Endothelial cell of umbilical vein (primary cell): ENCODE measurements around the gene TSPEAR. TPM values are rescaled to one million over a fixed set of nuclear protein-coding genes. Genes with fewer than 3 reads are reported as not detected.

Source experiments
- BruUV-seq: library from RNA; stranded (reverse); fragments of 400-500 nt; replicated peaks from 2 replicates; lab custom pipeline; 2021; lab: Mats Ljungman, UMichigan
- CTCF ChIA-PET: fragments of 300-600, 350-600 bp; sonication (Branson Sonifier 250); formaldehyde crosslinking; loops from one replicate; lab custom pipeline; 2021; ENCODE audit warnings: antibody characterized with exemption, inconsistent platforms; lab: Charles Lee
- POLR2A ChIA-PET: fragments of 300-600, 350-600 bp; sonication (Branson Sonifier 250); formaldehyde crosslinking; loops from one replicate; lab custom pipeline; 2021; ENCODE audit warnings: antibody characterized with exemption, inconsistent platforms; lab: Charles Lee
- DNase-seq: peaks from one replicate; pipeline ENCODE4 v3.0.0-alpha.2; 2011; ENCODE audit warnings: low read depth, low spot score
- FAIRE-seq: peaks from 2 replicates; lab custom pipeline; 2011; peaks lifted over from hg19 to GRCh38; lab: Jason Lieb, UNC
- H2AFZ ChIP-seq: 2 replicates; pipeline ENCODE4 v1.6.0; 2012; ENCODE audit warnings: low read depth, low read length, control low read depth, inconsistent platforms
- H3K27ac ChIP-seq: 2 replicates; pipeline ENCODE4 v1.5.1; 2011; ENCODE audit warnings: low read depth, mild to moderate bottlenecking, control low read depth, low read length, moderate library complexity; ENCODE audit not compliant: insufficient read depth
- H3K27me3 ChIP-seq, 2 experiments: 2 replicates each; pipeline versions ENCODE4 v1.6.0 to v1.6.1; 2011; ENCODE audit warnings: low read length in 2 of 2, mixed read lengths in 1 of 2; ENCODE audit not compliant: control insufficient read depth in 2 of 2, insufficient read depth in 2 of 2
- H3K36me3 ChIP-seq, 2 experiments: 2 replicates in 1 of 2; 3 replicates in 1 of 2; pipeline ENCODE4 v1.5.1; 2011; ENCODE audit warnings: low read length in 2 of 2, mild to moderate bottlenecking in 1 of 2, moderate library complexity in 1 of 2; ENCODE audit not compliant: control insufficient read depth in 2 of 2, insufficient read depth in 2 of 2; ENCODE audit errors: extremely low read depth in 1 of 2
- H3K4me1 ChIP-seq: 3 replicates; pipeline ENCODE4 v1.5.1; 2011; ENCODE audit warnings: mild to moderate bottlenecking, low read length; ENCODE audit not compliant: control insufficient read depth, insufficient read depth; ENCODE audit errors: extremely low read depth
- H3K4me2 ChIP-seq: 2 replicates; pipeline ENCODE4 v1.6.1; 2011; ENCODE audit warnings: low read length, control low read depth, mixed read lengths; ENCODE audit not compliant: insufficient read depth
- H3K4me3 ChIP-seq, 3 experiments: fragments of 200-600 bp in 1 of 3; sonication (generic), shearing (Covaris generic) in 1 of 3; replicated peaks in 1 of 3; 2 replicates each; pipeline ENCODE4 v1.5.1; 2011 to 2016; ENCODE audit warnings: control low read depth in 3 of 3, low read length in 3 of 3, mild to moderate bottlenecking in 2 of 3, inconsistent platforms in 1 of 3, low read depth in 1 of 3, moderate library complexity in 1 of 3; ENCODE audit not compliant: insufficient read depth in 1 of 3
- H3K79me2 ChIP-seq: 2 replicates; pipeline ENCODE4 v1.6.0; 2012; ENCODE audit warnings: low read length, inconsistent platforms; ENCODE audit not compliant: control insufficient read depth, insufficient read depth
- H3K9ac ChIP-seq: replicated peaks from 2 replicates; pipeline ENCODE3; 2011; ENCODE audit warnings: low read length, control low read depth; ENCODE audit not compliant: insufficient read depth; ENCODE audit errors: extremely low read depth
- H3K9me1 ChIP-seq: replicated peaks from 3 replicates; pipeline ENCODE4 v1.6.0; 2011; ENCODE audit warnings: mild to moderate bottlenecking, low read length; ENCODE audit not compliant: control insufficient read depth, insufficient read depth; ENCODE audit errors: extremely low read depth
- H3K9me3 ChIP-seq: replicated peaks from 2 replicates; pipeline ENCODE4 v1.5.1; 2012; ENCODE audit warnings: low read length, inconsistent platforms; ENCODE audit not compliant: control insufficient read depth, insufficient read depth
- H4K20me1 ChIP-seq: replicated peaks from 2 replicates; pipeline ENCODE3; 2011; ENCODE audit warnings: mild to moderate bottlenecking, low read length; ENCODE audit not compliant: control insufficient read depth, insufficient read depth; ENCODE audit errors: extremely low read depth
- CTCF ChIP-seq, 2 donors: IDR thresholded peaks; 1 replicate in 1 of 2; 2 replicates in 1 of 2; pipeline ENCODE4 v1.5.1; 2011; ENCODE audit warnings: low read length in 2 of 2, mild to moderate bottlenecking in 2 of 2, moderate library complexity in 2 of 2, control low read depth in 1 of 2, inconsistent platforms in 1 of 2, low read depth in 1 of 2; ENCODE audit not compliant: insufficient read depth in 1 of 2; ENCODE audit errors: extremely low read depth in 1 of 2
- EZH2 ChIP-seq: IDR thresholded peaks from 2 replicates; pipeline ENCODE4 v1.6.1; 2012; ENCODE audit warnings: borderline replicate concordance, low read depth, mild to moderate bottlenecking, moderate library complexity, low read length, inconsistent platforms; ENCODE audit not compliant: severe bottlenecking
- FOS ChIP-seq: IDR thresholded peaks from 2 replicates; pipeline ENCODE4 v1.6.1; 2011; ENCODE audit warnings: mild to moderate bottlenecking, low read length, moderate library complexity, borderline replicate concordance; ENCODE audit not compliant: insufficient read depth
- GATA2 ChIP-seq: IDR thresholded peaks from 2 replicates; pipeline ENCODE4 v1.7.0; 2011; ENCODE audit warnings: low read depth, mild to moderate bottlenecking, moderate library complexity, mixed read lengths, low read length; ENCODE audit not compliant: insufficient read length, insufficient read depth
- JUN ChIP-seq: IDR thresholded peaks from 2 replicates; pipeline ENCODE4 v1.6.1; 2011; ENCODE audit warnings: borderline replicate concordance, low read depth; ENCODE audit not compliant: insufficient read length, insufficient read depth
- MYC ChIP-seq: IDR thresholded peaks from one replicate; pipeline ENCODE4 v1.6.1; 2011; ENCODE audit warnings: mild to moderate bottlenecking, low read depth, low read length
- POLR2A ChIP-seq: IDR thresholded peaks from 2 replicates; pipeline ENCODE4 v1.6.1; 2012; ENCODE audit warnings: low read depth, mild to moderate bottlenecking, control low read depth, low read length
- POLR2AphosphoS5 ChIP-seq: IDR thresholded peaks from 2 replicates; pipeline ENCODE4 v1.6.1; 2012; ENCODE audit warnings: low read depth, mild to moderate bottlenecking, control low read depth, low read length, moderate library complexity; ENCODE audit not compliant: insufficient read depth
- dilution Hi-C: fragments of 300-500 bp; cut with MboI; formaldehyde crosslinking; loops from one replicate; pipeline ENCODE4 v1.15.0; 2019; ENCODE audit warnings: low sequenced_read_pairs; ENCODE audit not compliant: extremely low pct_ligation_motif_present
- intact Hi-C: fragments of 100-400 bp; cut with micrococcal nuclease; formaldehyde crosslinking; loops from one replicate; pipeline ENCODE4 v1.10.0; 2022
- polyA plus RNA-seq, 4 experiments: library from polyadenylated mRNA; depleted of rRNA in 3 of 4; stranded (reverse) in 3 of 4; unstranded in 1 of 4; fragments of >200 nt; gene quantifications; 2 replicates each; pipeline versions ENCODE4 v1.2.1 to v1.2.3, GENCODE V29; 2011 to 2012; ENCODE audit warnings: missing spikeins in 1 of 4
- total RNA-seq: library from RNA; stranded (reverse); gene quantifications from 2 replicates; pipeline ENCODE4 v1.2.3, GENCODE V29; 2021
- TF ChIP-seq, protein P1 (sequence below): IDR thresholded peaks from 2 replicates; pipeline ENCODE4 v1.6.1; 2011; ENCODE audit not compliant: insufficient read depth, insufficient read length

TSPEAR gene
- total and polyA plus RNA-seq, 2 donors (not counting 3 experiments of a cell fraction or from before 2014, with no cell fraction given), result 0.01 TPM; not detected in 1

- CTCF ChIA-PET, result interaction anchor here (3.6 kb wide), 1 partner anchor 55 kb away, joined by 17 read pairs; no protein-coding TSS in a partner anchor
- no peak for TF ChIP-seq MYC
- no peak for TF ChIP-seq JUN
- no peak for TF ChIP-seq POLR2A
- no peak for TF ChIP-seq EZH2
- no peak for TF ChIP-seq POLR2AphosphoS5
- TF ChIP-seq CTCF (IDR thresholded peaks at IDR 0.05; ENCODE audit: extremely low read depth in 1 of 2, insufficient read depth in 1 of 2, low read depth in 1 of 2, low read length in 2 of 2), result no peak
- TF ChIP-seq FOS, result no peak
- TF ChIP-seq, protein P1, sequence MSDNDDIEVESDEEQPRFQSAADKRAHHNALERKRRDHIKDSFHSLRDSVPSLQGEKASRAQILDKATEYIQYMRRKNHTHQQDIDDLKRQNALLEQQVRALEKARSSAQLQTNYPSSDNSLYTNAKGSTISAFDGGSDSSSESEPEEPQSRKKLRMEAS, result no peak
- no peak for TF ChIP-seq GATA2
Observed at GRCh38 chr21:44738621-44739020, 27.2 kb upstream of the TSPEAR start.

More at GRCh38 chr21:44738621-44739020, 27.2 kb upstream of the TSPEAR start:
- no TSS peak for BruUV-seq
- dilution Hi-C loops (no loop called here), intact Hi-C loops (no loop called here)
- FAIRE-seq (no peak), DNase-seq (no peak)
- Histone ChIP-seq H2AFZ (no peak overlapping the region), H3K4me3 (no peak overlapping the region), H4K20me1 (no peaks in the 10 kb centered on the region), H3K27me3 (peaks cover 5 to 9% of the 10 kb centered on the region in 2 experiments), H3K36me3 (no peaks in the 10 kb centered on the region), H3K9ac (no peak overlapping the region), H3K9me1 (no peaks in the 10 kb centered on the region), H3K4me1 (no peaks in the 10 kb centered on the region), H3K4me2 (no peak overlapping the region), H3K27ac (no peak overlapping the region), H3K9me3 (no peaks in the 10 kb centered on the region), H3K79me2 (no peaks in the 10 kb centered on the region)
- POLR2A ChIA-PET, result no interaction called here
